Measurements from ENCODE around the gene ZNF804A.

- TF ChIP-seq USF2 (IDR thresholded peaks at IDR 0.05; ENCODE audit: low read depth, low read length) (no peak), CTCF (conservative IDR thresholded peaks at IDR 0.05; ENCODE audit: low read depth, low read length) (no peak), POLR2A (IDR thresholded peaks at IDR 0.05; ENCODE audit: low read depth, low read length) (no peak), CEBPB (IDR thresholded peaks at IDR 0.05; ENCODE audit: low read depth, low read length) (no peak), RFX5 (IDR thresholded peaks at IDR 0.05; ENCODE audit: low read depth, low read length) (no peak), SMC3 (IDR thresholded peaks at IDR 0.05; ENCODE audit: low read depth, low read length) (no peak)
Observed at GRCh38 chr2:184851576-184851975, 253.2 kb downstream of the ZNF804A start.
